Measurements from ENCODE around the gene C5orf63. TPM values are rescaled to one million over a fixed set of nuclear protein-coding genes. Genes with fewer than 3 reads are reported as not detected.

Gene C5orf63
- total and polyA plus RNA-seq, 2 donors (not counting 1 experiment from before 2014, with no cell fraction given) = 10.3 to 20.0 TPM

GRCh38 chr5:127098241-127098640 lies 24.9 kb upstream of the C5orf63 start:
- ChIA-PET CTCF (no interaction called here), POLR2A (no interaction called here)
- Mint-ChIP-seq H3K9me3 (ENCODE audit: insufficient read depth) (no peaks in the 10 kb centered on the region), H3K27me3 (peaks cover 7% of the 10 kb centered on the region), H3K4me1 (no peaks in the 10 kb centered on the region), H3K27ac (no peak overlapping the region), H3K4me3 (no peak overlapping the region)
- intact Hi-C loops (cut with micrococcal nuclease) = no loop called here
- no peak overlapping the region for H2AFZ ChIP-seq (ENCODE audit: insufficient read depth, low read depth, low read length, poor library complexity, severe bottlenecking)
- no peaks in the 10 kb centered on the region for H4K20me1 ChIP-seq (ENCODE audit: control insufficient read depth, insufficient read depth, low read length, poor library complexity, severe bottlenecking)
- no peaks in the 10 kb centered on the region for H3K4me1 ChIP-seq (ENCODE audit: control insufficient read depth in 2 of 2, insufficient read depth in 2 of 2, low read length in 2 of 2)
- ATAC-seq (ENCODE audit: low read depth) = no peak
- H3K4me2 ChIP-seq (replicated peaks; ENCODE audit: low read depth, low read length, poor library complexity, severe bottlenecking) = no peak overlapping the region
- DNase-seq = no peak
- no peak overlapping the region for H3K4me3 ChIP-seq (ENCODE audit: control extremely low read depth in 1 of 5, extremely low read depth in 1 of 5, insufficient read depth in 1 of 5, low read depth in 2 of 5, low read length in 4 of 5)
- no peak overlapping the region for H3K9ac ChIP-seq (ENCODE audit: low read length)
- H3K27ac ChIP-seq (ENCODE audit: low read length in 2 of 2) = no peak overlapping the region
- H3K9me3 ChIP-seq (ENCODE audit: control extremely low read depth in 1 of 3, control insufficient read depth in 2 of 3, insufficient read depth in 1 of 3, low read length in 2 of 3) = no peaks in the 10 kb centered on the region
- H3K79me2 ChIP-seq (ENCODE audit: control insufficient read depth, insufficient read depth, low read length) = no peaks in the 10 kb centered on the region
- H3K36me3 ChIP-seq (replicated peaks in 1 of 2; ENCODE audit: control extremely low read depth in 1 of 2, control insufficient read depth in 1 of 2, extremely low read depth in 1 of 2, insufficient read depth in 2 of 2, low read length in 1 of 2) = no peaks in the 10 kb centered on the region
- H3K27me3 ChIP-seq (replicated peaks in 1 of 4; ENCODE audit: control extremely low read depth in 1 of 4, control insufficient read depth in 3 of 4, insufficient read depth in 4 of 4, low read length in 3 of 4) = no peaks in the 10 kb centered on the region
- TF ChIP-seq EZH2 (IDR thresholded peaks at IDR 0.05; ENCODE audit: borderline replicate concordance, insufficient read depth, low read depth, low read length, poor library complexity, severe bottlenecking) (no peak), CTCF (IDR thresholded peaks at IDR 0.05) (no peak)
- 75% methylated on average over 2 of the region's 3 CpGs for WGBS (ENCODE audit: insufficient coverage)

GRCh38 chr5:127097278-127097677 lies 24.0 kb upstream of the C5orf63 start:
- Histone ChIP-seq H3K4me1 (ENCODE audit: control insufficient read depth in 2 of 2, insufficient read depth in 2 of 2, low read length in 2 of 2) (no peaks in the 10 kb centered on the region), H3K9me3 (ENCODE audit: control extremely low read depth in 1 of 3, control insufficient read depth in 2 of 3, insufficient read depth in 1 of 3, low read length in 2 of 3) (no peaks in the 10 kb centered on the region), H3K4me3 (ENCODE audit: control extremely low read depth in 1 of 5, extremely low read depth in 1 of 5, insufficient read depth in 1 of 5, low read depth in 2 of 5, low read length in 4 of 5) (no peak overlapping the region), H3K4me2 (replicated peaks; ENCODE audit: low read depth, low read length, poor library complexity, severe bottlenecking) (no peak overlapping the region), H2AFZ (ENCODE audit: insufficient read depth, low read depth, low read length, poor library complexity, severe bottlenecking) (no peak overlapping the region), H3K27me3 (replicated peaks in 1 of 4; ENCODE audit: control extremely low read depth in 1 of 4, control insufficient read depth in 3 of 4, insufficient read depth in 4 of 4, low read length in 3 of 4) (no peaks in the 10 kb centered on the region), H3K36me3 (replicated peaks in 1 of 2; ENCODE audit: control extremely low read depth in 1 of 2, control insufficient read depth in 1 of 2, extremely low read depth in 1 of 2, insufficient read depth in 2 of 2, low read length in 1 of 2) (no peaks in the 10 kb centered on the region), H4K20me1 (ENCODE audit: control insufficient read depth, insufficient read depth, low read length, poor library complexity, severe bottlenecking) (no peaks in the 10 kb centered on the region), H3K27ac (ENCODE audit: low read length in 2 of 2) (no peak overlapping the region), H3K9ac (ENCODE audit: low read length) (no peak overlapping the region), H3K79me2 (ENCODE audit: control insufficient read depth, insufficient read depth, low read length) (no peaks in the 10 kb centered on the region)
- TF ChIP-seq CTCF (IDR thresholded peaks at IDR 0.05) (no peak), EZH2 (IDR thresholded peaks at IDR 0.05; ENCODE audit: borderline replicate concordance, insufficient read depth, low read depth, low read length, poor library complexity, severe bottlenecking) (no peak)
- Mint-ChIP-seq H3K27me3 (peaks cover 7% of the 10 kb centered on the region), H3K27ac (no peak overlapping the region), H3K4me1 (no peaks in the 10 kb centered on the region), H3K4me3 (no peak overlapping the region), H3K9me3 (ENCODE audit: insufficient read depth) (no peaks in the 10 kb centered on the region)
- intact Hi-C loops (cut with micrococcal nuclease) = no loop called here
- CTCF ChIA-PET = no interaction called here
- WGBS (ENCODE audit: insufficient coverage) = 100% methylated on average over 2 of the region's 3 CpGs
- ATAC-seq (ENCODE audit: low read depth) (no peak), DNase-seq (no peak)
- POLR2A ChIA-PET = no interaction called here
